Measurements from ENCODE around the gene CUBN.

- TF ChIP-seq, protein P1, sequence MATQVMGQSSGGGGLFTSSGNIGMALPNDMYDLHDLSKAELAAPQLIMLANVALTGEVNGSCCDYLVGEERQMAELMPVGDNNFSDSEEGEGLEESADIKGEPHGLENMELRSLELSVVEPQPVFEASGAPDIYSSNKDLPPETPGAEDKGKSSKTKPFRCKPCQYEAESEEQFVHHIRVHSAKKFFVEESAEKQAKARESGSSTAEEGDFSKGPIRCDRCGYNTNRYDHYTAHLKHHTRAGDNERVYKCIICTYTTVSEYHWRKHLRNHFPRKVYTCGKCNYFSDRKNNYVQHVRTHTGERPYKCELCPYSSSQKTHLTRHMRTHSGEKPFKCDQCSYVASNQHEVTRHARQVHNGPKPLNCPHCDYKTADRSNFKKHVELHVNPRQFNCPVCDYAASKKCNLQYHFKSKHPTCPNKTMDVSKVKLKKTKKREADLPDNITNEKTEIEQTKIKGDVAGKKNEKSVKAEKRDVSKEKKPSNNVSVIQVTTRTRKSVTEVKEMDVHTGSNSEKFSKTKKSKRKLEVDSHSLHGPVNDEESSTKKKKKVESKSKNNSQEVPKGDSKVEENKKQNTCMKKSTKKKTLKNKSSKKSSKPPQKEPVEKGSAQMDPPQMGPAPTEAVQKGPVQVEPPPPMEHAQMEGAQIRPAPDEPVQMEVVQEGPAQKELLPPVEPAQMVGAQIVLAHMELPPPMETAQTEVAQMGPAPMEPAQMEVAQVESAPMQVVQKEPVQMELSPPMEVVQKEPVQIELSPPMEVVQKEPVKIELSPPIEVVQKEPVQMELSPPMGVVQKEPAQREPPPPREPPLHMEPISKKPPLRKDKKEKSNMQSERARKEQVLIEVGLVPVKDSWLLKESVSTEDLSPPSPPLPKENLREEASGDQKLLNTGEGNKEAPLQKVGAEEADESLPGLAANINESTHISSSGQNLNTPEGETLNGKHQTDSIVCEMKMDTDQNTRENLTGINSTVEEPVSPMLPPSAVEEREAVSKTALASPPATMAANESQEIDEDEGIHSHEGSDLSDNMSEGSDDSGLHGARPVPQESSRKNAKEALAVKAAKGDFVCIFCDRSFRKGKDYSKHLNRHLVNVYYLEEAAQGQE (IDR thresholded peaks at IDR 0.05), result no peak
- TF ChIP-seq, protein P2, sequence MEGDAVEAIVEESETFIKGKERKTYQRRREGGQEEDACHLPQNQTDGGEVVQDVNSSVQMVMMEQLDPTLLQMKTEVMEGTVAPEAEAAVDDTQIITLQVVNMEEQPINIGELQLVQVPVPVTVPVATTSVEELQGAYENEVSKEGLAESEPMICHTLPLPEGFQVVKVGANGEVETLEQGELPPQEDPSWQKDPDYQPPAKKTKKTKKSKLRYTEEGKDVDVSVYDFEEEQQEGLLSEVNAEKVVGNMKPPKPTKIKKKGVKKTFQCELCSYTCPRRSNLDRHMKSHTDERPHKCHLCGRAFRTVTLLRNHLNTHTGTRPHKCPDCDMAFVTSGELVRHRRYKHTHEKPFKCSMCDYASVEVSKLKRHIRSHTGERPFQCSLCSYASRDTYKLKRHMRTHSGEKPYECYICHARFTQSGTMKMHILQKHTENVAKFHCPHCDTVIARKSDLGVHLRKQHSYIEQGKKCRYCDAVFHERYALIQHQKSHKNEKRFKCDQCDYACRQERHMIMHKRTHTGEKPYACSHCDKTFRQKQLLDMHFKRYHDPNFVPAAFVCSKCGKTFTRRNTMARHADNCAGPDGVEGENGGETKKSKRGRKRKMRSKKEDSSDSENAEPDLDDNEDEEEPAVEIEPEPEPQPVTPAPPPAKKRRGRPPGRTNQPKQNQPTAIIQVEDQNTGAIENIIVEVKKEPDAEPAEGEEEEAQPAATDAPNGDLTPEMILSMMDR (IDR thresholded peaks at IDR 0.05), result no peak
- no peak for TF ChIP-seq EP300 (IDR thresholded peaks at IDR 0.05)
- no peak for TF ChIP-seq MAX (IDR thresholded peaks at IDR 0.05)
- TF ChIP-seq POLR2A (IDR thresholded peaks at IDR 0.05; ENCODE audit: low read length), result no peak
- no peak for TF ChIP-seq NFE2L2 (conservative IDR thresholded peaks at IDR 0.05; ENCODE audit: low read length)
Observed at GRCh38 chr10:17098012-17098411, 31.6 kb downstream of the CUBN start.
